Liver (tissue), 2 donors: ENCODE measurements around the gene ARHGAP21.

Experiments used
- REST ChIP-seq: IDR thresholded peaks from 2 replicates; pipeline ENCODE4 v1.6.1; 2016; ENCODE audit warnings: antibody characterized with exemption, mild to moderate bottlenecking
- TF ChIP-seq, protein P1 (sequence below): fragments of 150-350 bp; IDR thresholded peaks from 2 replicates; pipeline ENCODE4 v1.5.1; 2017; ENCODE audit warnings: improper control_type of control experiment, low read depth, low read length; ENCODE audit not compliant: missing input control
- donor health status: healthy.

DNA sequence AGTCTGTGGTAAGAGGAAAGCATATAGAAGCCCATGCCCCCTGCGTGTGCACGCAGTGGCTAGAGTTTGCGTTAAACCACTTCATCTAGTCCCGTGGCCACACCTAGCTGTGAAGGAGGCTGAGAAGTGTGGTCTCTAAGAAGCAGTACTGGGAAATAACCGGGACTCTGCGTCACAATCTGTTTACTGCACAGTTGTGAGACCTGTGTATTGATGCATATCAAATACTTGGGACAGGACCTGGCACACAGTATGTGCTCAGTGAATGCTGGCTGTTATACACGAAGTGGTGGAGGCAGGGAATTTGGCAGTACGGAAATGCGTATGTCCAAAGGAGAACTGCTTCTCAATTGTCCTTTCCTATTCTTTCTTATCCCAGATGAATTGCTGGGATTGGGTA lies 149.5 kb downstream of the ARHGAP21 start:
- TF ChIP-seq, protein P1, sequence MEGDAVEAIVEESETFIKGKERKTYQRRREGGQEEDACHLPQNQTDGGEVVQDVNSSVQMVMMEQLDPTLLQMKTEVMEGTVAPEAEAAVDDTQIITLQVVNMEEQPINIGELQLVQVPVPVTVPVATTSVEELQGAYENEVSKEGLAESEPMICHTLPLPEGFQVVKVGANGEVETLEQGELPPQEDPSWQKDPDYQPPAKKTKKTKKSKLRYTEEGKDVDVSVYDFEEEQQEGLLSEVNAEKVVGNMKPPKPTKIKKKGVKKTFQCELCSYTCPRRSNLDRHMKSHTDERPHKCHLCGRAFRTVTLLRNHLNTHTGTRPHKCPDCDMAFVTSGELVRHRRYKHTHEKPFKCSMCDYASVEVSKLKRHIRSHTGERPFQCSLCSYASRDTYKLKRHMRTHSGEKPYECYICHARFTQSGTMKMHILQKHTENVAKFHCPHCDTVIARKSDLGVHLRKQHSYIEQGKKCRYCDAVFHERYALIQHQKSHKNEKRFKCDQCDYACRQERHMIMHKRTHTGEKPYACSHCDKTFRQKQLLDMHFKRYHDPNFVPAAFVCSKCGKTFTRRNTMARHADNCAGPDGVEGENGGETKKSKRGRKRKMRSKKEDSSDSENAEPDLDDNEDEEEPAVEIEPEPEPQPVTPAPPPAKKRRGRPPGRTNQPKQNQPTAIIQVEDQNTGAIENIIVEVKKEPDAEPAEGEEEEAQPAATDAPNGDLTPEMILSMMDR: no peak
- no peak for TF ChIP-seq REST
